ENCODE data around the gene CCL19. TPM values are rescaled to one million over a fixed set of nuclear protein-coding genes. Genes with fewer than 3 reads are reported as not detected.

The CCL19 gene
- total and polyA plus RNA-seq, 2 experiments from 2014 or later, result not detected

- peaks cover 30% of the 10 kb centered on the region for H3K4me1 ChIP-seq (ENCODE audit: insufficient read depth)
- Mint-ChIP-seq H3K9me3 (no peaks in the 10 kb centered on the region; the same call in 2 of the 3 replicates), H3K27ac (no peak overlapping the region; the same call in 1 of the 2 replicates), H3K36me3 (ENCODE audit: low read depth) (peaks cover 26% of the 10 kb centered on the region), H3K27me3 (ENCODE audit: insufficient read depth, low read depth, poor library complexity) (peaks cover 9% of the 10 kb centered on the region), H3K4me3 (peak overlapping the region; percentile 89), H3K4me1 (peaks cover 46% of the 10 kb centered on the region)
- peaks cover 12% of the 10 kb centered on the region; the same call in 1 of the 2 replicates for H3F3A ChIP-seq (replicated peaks; ENCODE audit: low read depth)
- no peak for DNase-seq (ENCODE audit: low spot score)
- peak overlapping the region; percentile 94 for H3K4me2 ChIP-seq
- peaks cover 3% of the 10 kb centered on the region; the same call in 1 of the 2 replicates for H3K36me3 ChIP-seq (ENCODE audit: insufficient read depth)
- H3K4me3 ChIP-seq, result peak overlapping the region; percentile 96
- no peak overlapping the region for H3K27ac ChIP-seq (ENCODE audit: low read depth)
- no peaks in the 10 kb centered on the region for H3K9me2 ChIP-seq (ENCODE audit: insufficient read depth)
- no peaks in the 10 kb centered on the region; the same call in none of the 2 replicates for H4K20me1 ChIP-seq (replicated peaks; ENCODE audit: insufficient read depth)
- peaks cover 6% of the 10 kb centered on the region for H3K79me2 ChIP-seq (replicated peaks; ENCODE audit: insufficient read depth)
- no peaks in the 10 kb centered on the region for H3K27me3 ChIP-seq (ENCODE audit: insufficient read depth)
- no peak for ATAC-seq
- no peak overlapping the region for H2AFZ ChIP-seq
- TF ChIP-seq POLR2AphosphoS5 (IDR thresholded peaks at IDR 0.05; ENCODE audit: low read depth) (no peak), CTCF (conservative IDR thresholded peaks at IDR 0.05; ENCODE audit: low read depth in 2 of 2) (no peak), ZNF462 (CRISPR knock-in tag; IDR thresholded peaks at IDR 0.05) (no peak), REST (IDR thresholded peaks at IDR 0.05; ENCODE audit: unreplicated experiment) (no peak), ZNF331 (CRISPR knock-in tag; IDR thresholded peaks at IDR 0.05; ENCODE audit: low read depth) (no peak), ZNF114 (CRISPR knock-in tag; IDR thresholded peaks at IDR 0.05) (no peak), JUNB (IDR thresholded peaks at IDR 0.05; ENCODE audit: unreplicated experiment) (no peak), NANOG (IDR thresholded peaks at IDR 0.05; ENCODE audit: borderline replicate concordance) (no peak)
Observed at GRCh38 chr9:34647651-34648050, 43.4 kb downstream of the CCL19 start.

Data from GM23338 (cell line).